ENCODE data around the gene TMEM245.

The TMEM245 gene

GRCh38 chr9:109164042-109164441 lies 44.3 kb upstream of the TMEM245 start:
- H3K27me3 ChIP-seq, result peaks cover 81% of the 10 kb centered on the region
- TF ChIP-seq CTCF (IDR thresholded peaks at IDR 0.05), result no peak

GRCh38 chr9:109163194-109163593 lies 43.4 kb upstream of the TMEM245 start:
- Histone ChIP-seq H3K27ac (no peak overlapping the region), H3K36me3 (no peaks in the 10 kb centered on the region), H3K4me3 (ENCODE audit: low read depth in 1 of 2, low read length in 1 of 2) (no peak overlapping the region), H3K27me3 (peaks cover 80% of the 10 kb centered on the region), H3K4me1 (ENCODE audit: control insufficient read depth in 1 of 2, insufficient read depth in 1 of 2, low read depth in 1 of 2, low read length in 1 of 2) (no peaks in the 10 kb centered on the region), H3K9me3 (no peaks in the 10 kb centered on the region)
- no peak for TF ChIP-seq CTCF (IDR thresholded peaks at IDR 0.05)

More at GRCh38 chr9:109164042-109164441, 44.3 kb upstream of the TMEM245 start:
- Histone ChIP-seq H3K9me3 (no peaks in the 10 kb centered on the region), H3K36me3 (no peaks in the 10 kb centered on the region), H3K27ac (no peak overlapping the region), H3K4me3 (ENCODE audit: low read depth in 1 of 2, low read length in 1 of 2) (no peak overlapping the region), H3K4me1 (ENCODE audit: control insufficient read depth in 1 of 2, insufficient read depth in 1 of 2, low read depth in 1 of 2, low read length in 1 of 2) (no peaks in the 10 kb centered on the region)

GRCh38 chr9:109162677-109163076 lies 42.9 kb upstream of the TMEM245 start:
- H3K27me3 ChIP-seq, result peaks cover 75% of the 10 kb centered on the region
- H3K4me1 ChIP-seq (ENCODE audit: control insufficient read depth in 1 of 2, insufficient read depth in 1 of 2, low read depth in 1 of 2, low read length in 1 of 2), result no peaks in the 10 kb centered on the region
- TF ChIP-seq CTCF (IDR thresholded peaks at IDR 0.05), result no peak
- H3K36me3 ChIP-seq, result no peaks in the 10 kb centered on the region
- H3K4me3 ChIP-seq (ENCODE audit: low read depth in 1 of 2, low read length in 1 of 2), result no peak overlapping the region
- no peak overlapping the region for H3K27ac ChIP-seq
- no peaks in the 10 kb centered on the region for H3K9me3 ChIP-seq

- Histone ChIP-seq H3K36me3 (no peaks in the 10 kb centered on the region), H3K4me1 (ENCODE audit: control insufficient read depth in 1 of 2, insufficient read depth in 1 of 2, low read depth in 1 of 2, low read length in 1 of 2) (no peaks in the 10 kb centered on the region), H3K27ac (no peak overlapping the region), H3K4me3 (ENCODE audit: low read depth in 1 of 2, low read length in 1 of 2) (no peak overlapping the region), H3K27me3 (peaks cover 63% of the 10 kb centered on the region), H3K9me3 (no peaks in the 10 kb centered on the region)
- no peak for TF ChIP-seq CTCF (IDR thresholded peaks at IDR 0.05)
Measured at GRCh38 chr9:109161471-109161870, 41.7 kb upstream of the TMEM245 start.

- no peaks in the 10 kb centered on the region for H3K9me3 ChIP-seq
- no peak overlapping the region for H3K4me3 ChIP-seq (ENCODE audit: low read depth in 1 of 2, low read length in 1 of 2)
- no peak for TF ChIP-seq CTCF (IDR thresholded peaks at IDR 0.05)
- no peaks in the 10 kb centered on the region for H3K4me1 ChIP-seq (ENCODE audit: control insufficient read depth in 1 of 2, insufficient read depth in 1 of 2, low read depth in 1 of 2, low read length in 1 of 2)
- H3K27ac ChIP-seq, result no peak overlapping the region
- H3K36me3 ChIP-seq, result no peaks in the 10 kb centered on the region
- H3K27me3 ChIP-seq, result peaks cover 44% of the 10 kb centered on the region
Measured at GRCh38 chr9:109159583-109159982, 39.8 kb upstream of the TMEM245 start.

- no peaks in the 10 kb centered on the region for H3K4me1 ChIP-seq (ENCODE audit: control insufficient read depth in 1 of 2, insufficient read depth in 1 of 2, low read depth in 1 of 2, low read length in 1 of 2)
- TF ChIP-seq CTCF (IDR thresholded peaks at IDR 0.05), result no peak
Measured at GRCh38 chr9:109158651-109159050, 38.9 kb upstream of the TMEM245 start.

More at GRCh38 chr9:109158651-109159050, 38.9 kb upstream of the TMEM245 start:
- Histone ChIP-seq H3K4me3 (ENCODE audit: low read depth in 1 of 2, low read length in 1 of 2) (no peak overlapping the region), H3K27me3 (peaks cover 34% of the 10 kb centered on the region), H3K9me3 (no peaks in the 10 kb centered on the region), H3K27ac (no peak overlapping the region), H3K36me3 (no peaks in the 10 kb centered on the region)
